HK-2 (cell line): ENCODE data around the gene CAND1.
A peak's percentile ranks its signal among the peaks of the same experiment; 100 is the strongest.

Source experiments
- DNase-seq: peaks from one replicate; pipeline ENCODE4 v3.0.0-alpha.2; 2018; ENCODE audit not compliant: unreplicated experiment

CAND1 gene

DNA sequence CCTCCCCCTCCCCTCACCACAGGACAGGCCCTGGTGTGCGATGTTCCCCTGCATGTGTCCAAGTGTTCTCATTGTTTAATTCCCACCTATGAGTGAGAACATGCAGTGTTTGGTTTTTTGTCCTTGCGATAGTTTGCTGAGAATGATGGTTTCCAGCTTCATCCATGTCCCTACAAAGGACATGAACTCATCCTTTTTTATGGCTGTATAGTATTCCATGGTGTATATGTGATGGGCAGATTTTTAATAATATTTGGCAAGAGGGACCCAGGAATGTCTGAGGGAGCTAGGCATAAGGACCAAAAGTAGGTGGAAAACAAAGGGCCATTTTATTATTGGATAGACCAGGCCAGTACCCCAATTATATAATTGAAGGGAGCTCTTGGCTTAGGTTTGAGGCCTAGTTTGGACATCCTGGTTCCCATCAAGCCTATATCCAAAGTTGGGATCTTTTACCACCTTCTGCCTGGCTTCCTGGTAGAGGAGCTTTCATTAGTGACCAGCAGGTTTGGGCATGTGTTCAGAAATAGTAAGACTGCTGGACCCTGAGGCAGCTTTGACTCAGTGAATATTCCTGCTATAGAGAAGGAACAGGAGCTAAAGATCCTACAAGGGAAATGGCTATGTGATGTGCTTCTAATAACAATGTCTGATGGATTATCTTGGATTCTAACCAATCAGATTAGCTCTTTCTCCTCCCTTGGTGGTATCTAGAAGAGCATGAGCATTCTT lies 76.0 kb downstream of the CAND1 start:
- no peak for DNase-seq

DNA sequence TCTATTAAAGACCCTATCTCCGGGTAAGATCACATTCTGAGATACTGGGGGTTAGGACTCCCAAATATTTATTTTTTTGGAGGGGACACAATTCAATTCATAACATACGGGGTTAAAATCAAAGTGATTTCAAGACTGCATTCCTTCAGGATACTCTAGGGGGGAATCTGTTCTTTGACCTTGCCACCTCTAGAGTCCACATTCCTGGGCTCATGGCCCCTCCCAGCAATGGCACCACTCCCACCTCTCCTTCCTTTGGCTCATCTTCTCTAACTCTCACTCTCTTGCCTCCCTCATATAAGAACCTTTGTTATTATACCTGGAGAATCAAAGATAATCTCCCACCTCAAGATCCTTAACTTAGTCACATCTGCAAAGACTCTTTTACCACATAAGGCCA lies 79.5 kb downstream of the CAND1 start:
- no peak for DNase-seq

DNA sequence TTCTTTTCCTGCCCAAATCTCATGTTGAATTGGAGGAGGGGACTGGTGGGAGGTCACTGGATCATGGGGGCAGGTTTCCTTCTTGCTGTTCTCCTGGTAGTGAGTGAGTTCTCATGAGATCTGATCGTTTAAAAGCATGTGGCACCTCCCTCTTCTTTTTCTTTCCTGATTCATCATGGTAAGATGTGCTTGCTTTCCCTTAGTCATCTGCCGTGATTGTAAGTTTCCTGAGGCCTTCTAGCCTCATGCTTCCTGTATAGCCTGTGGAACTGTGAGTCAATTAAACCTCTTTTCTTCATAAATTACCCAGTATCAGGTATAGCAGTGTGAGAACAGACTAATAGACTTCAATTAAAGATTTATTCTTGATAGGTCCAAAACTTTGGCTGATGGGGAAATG lies 83.5 kb downstream of the CAND1 start:
- DNase-seq, result no peak

DNA sequence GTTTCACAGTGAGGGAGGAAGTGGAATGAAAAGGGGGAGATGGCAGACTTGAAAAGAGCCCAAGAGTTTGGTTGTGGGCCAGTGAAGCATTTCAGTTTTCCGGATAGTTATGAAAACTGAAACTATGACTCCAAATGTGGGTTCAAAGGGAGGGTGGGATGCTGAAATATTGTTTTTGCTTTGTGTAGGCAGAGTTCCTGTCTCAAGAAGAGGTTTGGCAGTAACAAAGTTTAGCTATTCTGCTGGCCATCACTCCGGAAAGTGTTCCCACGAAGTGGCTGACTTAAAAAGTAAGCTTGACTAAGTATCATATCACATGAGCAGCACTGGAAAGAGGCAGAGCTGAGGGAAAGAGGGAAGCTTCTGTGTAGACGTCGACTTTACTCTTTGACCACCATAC lies 85.2 kb downstream of the CAND1 start:
- no peak for DNase-seq

DNA sequence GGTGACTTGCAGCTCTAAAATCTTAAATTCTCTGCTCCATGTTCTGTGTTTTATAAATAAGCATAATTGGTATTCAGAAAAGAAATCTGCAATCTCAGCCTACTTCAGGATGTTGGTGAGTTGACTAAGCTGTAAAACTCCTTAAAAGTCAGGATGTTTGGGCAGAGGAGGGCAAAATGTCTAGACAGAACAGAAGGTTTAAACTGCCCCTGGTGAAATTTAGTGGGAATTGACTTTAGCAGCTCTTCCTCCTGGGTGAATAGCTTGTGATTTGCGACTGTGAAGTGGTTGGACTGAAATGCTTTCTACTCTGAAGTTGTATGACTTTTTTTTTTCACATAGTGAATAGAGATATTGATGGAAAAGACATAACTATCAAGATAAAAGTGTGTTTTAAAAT lies 85.8 kb downstream of the CAND1 start:
- DNase-seq, result no peak

DNA sequence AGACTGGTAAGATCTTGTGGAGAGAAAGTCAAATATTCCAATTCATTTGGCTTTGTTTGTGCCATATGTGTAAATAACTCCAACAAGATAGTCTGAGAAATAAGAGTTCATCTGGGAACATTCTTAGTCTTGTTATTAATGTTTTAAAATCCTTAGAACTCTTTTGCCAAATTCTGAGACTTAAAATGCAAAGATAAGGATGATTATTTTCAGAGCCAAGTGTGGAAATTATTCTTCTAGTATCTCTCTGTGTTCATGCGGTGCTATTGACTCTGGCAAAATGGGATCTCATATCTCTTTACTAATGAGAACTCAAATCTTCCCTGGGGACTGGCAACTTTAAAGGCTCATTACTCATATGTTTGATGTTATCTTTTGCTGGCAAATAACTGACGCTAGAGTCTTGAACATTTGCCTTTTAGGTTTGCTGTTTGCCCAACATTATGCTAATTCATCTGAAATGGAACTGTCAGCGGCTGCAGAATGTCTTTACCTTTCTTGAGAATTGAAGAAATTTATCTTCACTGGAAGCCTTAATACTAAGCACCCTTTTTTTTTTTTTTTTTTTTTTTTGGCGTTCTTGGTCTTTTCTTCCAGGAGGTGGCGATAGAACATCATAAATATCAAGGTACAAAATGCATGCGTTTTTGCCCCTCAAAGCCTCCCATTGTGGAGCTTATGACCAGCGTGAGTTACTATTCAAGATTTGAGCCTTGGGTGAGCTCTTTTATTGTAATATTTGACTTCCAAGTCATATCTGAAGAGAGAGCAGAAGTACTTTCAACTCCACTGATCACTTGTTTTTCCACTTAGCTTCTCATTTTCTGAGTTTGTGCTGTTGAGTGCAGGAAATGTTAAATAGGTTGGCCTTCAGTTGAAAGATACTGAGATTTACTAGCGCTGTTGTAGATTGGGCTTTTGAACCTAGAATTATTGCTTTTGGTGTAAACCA lies 86.5 kb downstream of the CAND1 start:
- no peak for DNase-seq

DNA sequence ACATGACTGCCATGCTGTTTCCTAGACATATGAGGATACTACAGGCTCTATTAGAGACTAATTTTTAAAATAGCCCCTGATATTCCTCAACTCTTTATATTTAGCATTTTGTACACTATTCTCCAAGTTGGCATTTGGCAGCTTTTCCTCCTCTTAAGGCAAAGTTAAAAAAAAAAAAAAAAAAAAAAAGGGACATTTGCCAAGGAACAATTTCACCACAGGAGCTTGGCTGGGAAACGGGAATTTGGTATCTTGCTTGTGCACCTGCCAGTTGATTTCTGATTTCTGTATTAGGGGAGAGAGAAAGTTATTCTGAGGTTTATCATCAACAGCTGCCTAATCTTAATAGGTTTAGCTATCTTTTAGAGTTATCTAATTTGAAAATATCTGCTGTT lies 87.2 kb downstream of the CAND1 start:
- no peak for DNase-seq

DNA sequence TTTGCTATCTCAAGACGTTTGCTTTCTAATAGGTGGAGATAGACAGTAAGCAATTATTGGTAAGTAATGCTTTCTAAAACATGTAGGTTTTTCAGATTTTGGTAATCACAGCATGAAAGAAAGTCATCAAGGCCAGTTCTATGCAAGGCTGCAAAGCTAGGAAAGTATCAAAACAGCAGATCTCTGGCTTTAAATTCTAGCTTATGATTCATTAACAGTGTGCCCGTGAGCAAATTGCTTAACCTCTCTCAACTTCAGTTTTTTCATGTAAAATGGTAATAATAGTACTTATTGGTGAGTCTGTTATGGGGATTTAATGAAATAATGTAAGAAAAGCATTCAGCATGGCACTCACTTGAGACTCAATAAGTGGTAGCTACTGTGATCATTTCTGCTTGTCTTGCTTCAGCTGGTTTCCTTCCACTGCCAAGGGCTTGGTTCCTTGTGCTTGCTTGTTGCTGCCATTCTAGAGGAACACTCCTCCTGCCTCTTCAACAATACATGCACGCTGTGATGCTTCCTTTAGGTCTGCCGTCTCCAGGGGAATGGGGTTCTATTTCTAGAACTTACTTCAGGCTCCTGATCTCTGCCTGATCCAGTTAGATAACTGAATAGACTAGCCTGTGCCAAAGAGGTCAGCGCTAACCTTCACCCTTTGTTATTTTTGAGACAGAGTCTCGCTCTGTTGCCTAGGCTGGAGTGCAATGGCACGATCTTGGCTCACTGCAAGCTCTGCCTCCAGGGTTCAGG lies 88.4 kb downstream of the CAND1 start:
- DNase-seq, result no peak

DNA sequence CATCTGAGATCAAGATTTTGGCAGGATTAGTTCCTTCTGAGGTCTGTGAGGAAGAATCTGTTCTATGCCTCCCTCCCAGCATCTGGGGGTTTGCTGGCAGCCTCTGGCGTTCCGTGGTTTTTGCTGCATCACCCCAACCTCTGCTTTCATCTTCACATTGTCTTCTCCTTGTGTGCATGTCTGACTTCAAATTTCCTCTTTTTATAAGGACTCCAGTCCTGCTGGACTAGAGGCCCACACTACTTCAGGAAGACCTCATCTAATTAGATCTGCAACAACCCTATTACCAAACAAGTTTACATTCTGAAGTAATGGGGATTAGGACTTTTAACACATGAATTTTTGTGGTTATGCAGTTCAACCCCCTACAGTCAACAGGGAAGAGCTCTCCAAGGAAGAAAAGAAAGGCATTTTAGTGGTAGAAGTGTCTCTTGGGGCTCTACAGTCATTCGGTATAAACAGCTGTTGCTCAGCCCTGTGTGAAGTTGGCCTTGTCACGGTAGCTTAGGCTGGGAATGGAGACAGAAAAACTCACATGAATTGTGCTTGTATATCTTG lies 89.7 kb downstream of the CAND1 start:
- DNase-seq, result peak; percentile 9

DNA sequence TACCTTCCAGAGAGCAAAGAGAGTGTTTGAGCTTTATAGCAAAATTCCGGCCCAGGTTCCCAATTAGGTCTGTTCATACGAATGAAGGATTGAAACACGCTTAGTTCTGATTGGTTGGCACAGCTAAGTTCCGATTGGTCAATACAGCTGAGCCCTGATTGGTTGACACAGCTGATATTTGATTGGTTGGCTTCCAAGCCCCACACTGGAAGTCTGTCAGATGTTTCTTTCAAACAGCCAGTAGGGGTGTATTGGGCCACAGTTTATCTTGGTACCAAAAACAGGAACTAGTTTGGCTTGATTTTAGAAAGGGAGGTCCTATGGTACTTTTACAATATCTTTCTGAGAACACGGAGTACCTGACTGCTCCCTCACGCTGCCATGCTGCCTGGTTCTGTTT lies 93.4 kb downstream of the CAND1 start:
- no peak for DNase-seq

DNA sequence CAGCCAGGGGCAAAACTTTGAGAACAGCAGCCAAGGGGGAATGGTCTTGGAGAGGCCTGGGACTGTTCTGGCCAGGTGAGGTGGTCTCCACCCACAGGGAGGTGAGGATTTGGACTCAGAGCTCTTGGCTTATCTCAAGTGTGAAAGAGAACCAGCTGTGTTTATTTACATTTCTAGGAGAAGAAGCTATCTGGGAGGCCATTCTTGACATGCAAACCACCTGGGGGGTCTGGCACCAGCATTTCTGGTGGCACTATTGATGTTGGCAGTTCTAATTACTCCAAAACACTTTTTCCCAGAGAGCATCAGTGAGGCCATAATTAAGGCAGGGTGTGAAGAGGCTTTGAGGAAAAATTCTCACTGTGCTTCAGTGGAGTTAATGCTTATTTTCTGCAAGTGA lies 95.1 kb downstream of the CAND1 start:
- no peak for DNase-seq

DNA sequence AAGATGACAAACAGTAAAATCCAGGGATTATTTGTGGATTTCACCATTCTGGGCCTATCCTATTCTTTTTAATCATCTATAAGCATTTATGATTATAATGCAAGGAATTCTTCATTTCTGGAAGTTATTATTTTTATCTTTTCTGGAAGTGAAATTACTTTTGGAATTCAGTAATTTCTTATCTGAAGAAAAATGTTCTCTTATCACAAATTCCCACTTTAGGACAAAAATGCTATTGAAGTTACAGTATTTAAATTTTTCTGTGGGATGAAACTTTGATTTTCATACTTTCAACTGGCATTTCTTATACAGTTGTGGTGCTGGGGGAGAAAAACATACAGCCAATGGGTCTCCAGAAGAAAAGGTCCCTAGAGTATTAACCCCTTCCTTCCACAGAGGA lies 96.0 kb downstream of the CAND1 start:
- DNase-seq, result no peak

DNA sequence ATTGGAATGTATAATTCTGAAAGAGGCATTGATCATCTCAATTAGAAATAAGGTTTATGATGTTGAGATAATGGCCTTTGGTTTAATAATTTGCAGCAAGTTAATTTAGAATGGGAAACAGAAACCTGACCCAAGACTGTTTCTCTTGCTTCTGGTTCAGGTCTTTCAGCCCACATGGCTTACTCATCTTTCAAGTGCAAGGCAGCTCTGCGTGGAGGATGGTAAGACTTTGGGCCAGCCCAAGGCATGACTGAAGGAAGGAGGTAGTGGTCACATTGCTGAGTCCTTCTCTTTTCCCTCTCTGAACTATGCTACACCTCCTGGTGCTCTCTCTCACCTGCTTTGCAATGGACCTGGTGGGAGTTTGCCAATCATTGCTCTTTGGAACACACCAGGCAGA lies 98.7 kb downstream of the CAND1 start:
- DNase-seq, result peak; percentile 61
